GM19238 (cell line): ENCODE measurements around the gene SIPA1L3.
"Not testable (repeated sequence)": the region's sequence is repeated elsewhere in the genome, so short reads cannot be mapped to it uniquely, and the experiment has no call there.

Experiments
- DNase-seq: peaks from one replicate; pipeline ENCODE4 v3.0.0; 2011; ENCODE audit warnings: low spot score; ENCODE audit not compliant: insufficient read length

Gene SIPA1L3

GRCh38 chr19:37907735-37908455, 887 bp downstream of the SIPA1L3 start:
- no peak for DNase-seq

- DNase-seq = no peak
Observed at GRCh38 chr19:37909661-37910199, 2.7 kb downstream of the SIPA1L3 start.

- peak; percentile 58 for DNase-seq
Observed at GRCh38 chr19:37914908-37915307, 7.9 kb downstream of the SIPA1L3 start.

GRCh38 chr19:37920591-37921450, 13.8 kb downstream of the SIPA1L3 start:
- no peak for DNase-seq

GRCh38 chr19:37924573-37924972, 17.6 kb downstream of the SIPA1L3 start:
- not testable (repeated sequence) for DNase-seq

GRCh38 chr19:37925212-37925611, 18.2 kb downstream of the SIPA1L3 start:
- no peak for DNase-seq

GRCh38 chr19:37926255-37926654, 19.2 kb downstream of the SIPA1L3 start:
- DNase-seq = no peak

GRCh38 chr19:37926711-37927110, 19.7 kb downstream of the SIPA1L3 start:
- no peak for DNase-seq

- peak; percentile 56 for DNase-seq
Observed at GRCh38 chr19:37928527-37929286, 21.7 kb downstream of the SIPA1L3 start.

GRCh38 chr19:37929355-37929923, 22.4 kb downstream of the SIPA1L3 start:
- no peak for DNase-seq

GRCh38 chr19:37930416-37930815, 23.4 kb downstream of the SIPA1L3 start:
- no peak for DNase-seq

- DNase-seq = no peak
Observed at GRCh38 chr19:37931881-37932655, 25.1 kb downstream of the SIPA1L3 start.

- peak; percentile 18 for DNase-seq
Observed at GRCh38 chr19:37932985-37933936, 26.3 kb downstream of the SIPA1L3 start.

GRCh38 chr19:37933937-37934358, 26.9 kb downstream of the SIPA1L3 start:
- DNase-seq = no peak

- DNase-seq = no peak
Observed at GRCh38 chr19:37935341-37935740, 28.3 kb downstream of the SIPA1L3 start.

- DNase-seq = no peak
Observed at GRCh38 chr19:37936166-37936565, 29.2 kb downstream of the SIPA1L3 start.

- no peak for DNase-seq
Observed at GRCh38 chr19:37936886-37937285, 29.9 kb downstream of the SIPA1L3 start.

- DNase-seq = no peak
Observed at GRCh38 chr19:37938353-37938752, 31.3 kb downstream of the SIPA1L3 start.

GRCh38 chr19:37941782-37942515, 34.9 kb downstream of the SIPA1L3 start:
- DNase-seq = no peak
